ENCODE measurements around the gene TTLL3. TPM values are rescaled to one million over a fixed set of nuclear protein-coding genes. Genes with fewer than 3 reads are reported as not detected.

Gene TTLL3
- polyA plus RNA-seq, 3 donors, result 1.1 to 196 (median 1.8) TPM

DNA sequence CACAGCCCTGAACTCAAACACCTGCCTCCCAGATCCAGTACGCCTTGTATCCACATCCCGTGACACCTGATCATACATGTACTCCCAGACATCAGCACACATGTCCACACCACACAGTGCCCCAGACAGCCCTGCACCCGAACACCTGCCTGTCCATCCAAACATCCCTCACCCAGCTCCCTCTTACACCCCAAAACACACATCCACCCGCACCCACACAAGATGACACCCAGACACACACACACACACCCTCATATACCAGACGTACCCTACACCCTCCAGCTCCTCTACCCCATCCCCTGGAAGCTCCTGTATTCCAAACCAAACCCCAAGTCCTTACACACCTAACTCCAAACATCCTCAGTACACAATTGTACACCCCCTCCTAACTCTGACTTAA is 41.0 kb upstream of the TTLL3 start:
- Mint-ChIP-seq H3K27ac (peak overlapping the region in 5 of 7 donors; percentile 34 to 84 (median 74)), H3K4me1 (peaks cover 57% of the 10 kb centered on the region), H3K27me3 (ENCODE audit: low read depth in 3 of 3) (peaks cover 0 to 16% (median 12%) of the 10 kb centered on the region in 3 donors), H3K36me3 (peaks cover 20 to 35% of the 10 kb centered on the region in 2 donors), H3K4me3 (peak overlapping the region; percentile 89 to 95), H3K9me3 (peaks cover 0 to 1% (median 0%) of the 10 kb centered on the region in 7 donors)
- DNase-seq, result no peak
- WGBS (ENCODE audit: insufficient coverage), result 94% methylated on average over 5 of the region's 5 CpGs
- no peaks in the 10 kb centered on the region for H3K9me3 ChIP-seq (replicated peaks in 1 of 2; ENCODE audit: control insufficient read depth in 1 of 2, insufficient read depth in 1 of 2, low read length in 2 of 2)
- peak overlapping the region; percentile 90 for H2AFZ ChIP-seq (ENCODE audit: insufficient read depth, low read depth, low read length, poor library complexity, severe bottlenecking)
- H4K20me1 ChIP-seq (ENCODE audit: insufficient read depth, low read length), result peaks cover 6% of the 10 kb centered on the region
- peaks cover 44 to 51% of the 10 kb centered on the region in 2 donors for H3K4me1 ChIP-seq (ENCODE audit: control insufficient read depth in 1 of 2, insufficient read depth in 2 of 2, low read length in 2 of 2)
- TF ChIP-seq, protein P1, sequence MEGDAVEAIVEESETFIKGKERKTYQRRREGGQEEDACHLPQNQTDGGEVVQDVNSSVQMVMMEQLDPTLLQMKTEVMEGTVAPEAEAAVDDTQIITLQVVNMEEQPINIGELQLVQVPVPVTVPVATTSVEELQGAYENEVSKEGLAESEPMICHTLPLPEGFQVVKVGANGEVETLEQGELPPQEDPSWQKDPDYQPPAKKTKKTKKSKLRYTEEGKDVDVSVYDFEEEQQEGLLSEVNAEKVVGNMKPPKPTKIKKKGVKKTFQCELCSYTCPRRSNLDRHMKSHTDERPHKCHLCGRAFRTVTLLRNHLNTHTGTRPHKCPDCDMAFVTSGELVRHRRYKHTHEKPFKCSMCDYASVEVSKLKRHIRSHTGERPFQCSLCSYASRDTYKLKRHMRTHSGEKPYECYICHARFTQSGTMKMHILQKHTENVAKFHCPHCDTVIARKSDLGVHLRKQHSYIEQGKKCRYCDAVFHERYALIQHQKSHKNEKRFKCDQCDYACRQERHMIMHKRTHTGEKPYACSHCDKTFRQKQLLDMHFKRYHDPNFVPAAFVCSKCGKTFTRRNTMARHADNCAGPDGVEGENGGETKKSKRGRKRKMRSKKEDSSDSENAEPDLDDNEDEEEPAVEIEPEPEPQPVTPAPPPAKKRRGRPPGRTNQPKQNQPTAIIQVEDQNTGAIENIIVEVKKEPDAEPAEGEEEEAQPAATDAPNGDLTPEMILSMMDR (IDR thresholded peaks at IDR 0.05), result no peak
- no peaks in the 10 kb centered on the region for H3K27me3 ChIP-seq (ENCODE audit: control insufficient read depth in 2 of 2, insufficient read depth in 2 of 2, low read length in 2 of 2)
- H3K27ac ChIP-seq (ENCODE audit: low read depth in 1 of 2, low read length in 2 of 2), result peak overlapping the region in 1 of 2 donors; percentile 80
- intact Hi-C loops (cut with micrococcal nuclease), result no loop called here
- H3K79me2 ChIP-seq (ENCODE audit: insufficient read depth, low read length), result peaks cover 18% of the 10 kb centered on the region
- peak overlapping the region; percentile 83 for H3K9ac ChIP-seq (ENCODE audit: insufficient read depth, low read length, poor library complexity, severe bottlenecking)
- H3K4me2 ChIP-seq (replicated peaks; ENCODE audit: extremely low read depth, low read length, poor library complexity, severe bottlenecking), result peak overlapping the region; percentile 96
- peaks cover 14 to 23% of the 10 kb centered on the region in 2 donors for H3K36me3 ChIP-seq (replicated peaks in 1 of 2; ENCODE audit: control insufficient read depth in 1 of 2, insufficient read depth in 2 of 2, low read length in 2 of 2)
- peak overlapping the region; percentile 58 to 89 (median 81) for H3K4me3 ChIP-seq (replicated peaks in 1 of 3; ENCODE audit: low read depth in 2 of 3, low read length in 3 of 3)

DNA sequence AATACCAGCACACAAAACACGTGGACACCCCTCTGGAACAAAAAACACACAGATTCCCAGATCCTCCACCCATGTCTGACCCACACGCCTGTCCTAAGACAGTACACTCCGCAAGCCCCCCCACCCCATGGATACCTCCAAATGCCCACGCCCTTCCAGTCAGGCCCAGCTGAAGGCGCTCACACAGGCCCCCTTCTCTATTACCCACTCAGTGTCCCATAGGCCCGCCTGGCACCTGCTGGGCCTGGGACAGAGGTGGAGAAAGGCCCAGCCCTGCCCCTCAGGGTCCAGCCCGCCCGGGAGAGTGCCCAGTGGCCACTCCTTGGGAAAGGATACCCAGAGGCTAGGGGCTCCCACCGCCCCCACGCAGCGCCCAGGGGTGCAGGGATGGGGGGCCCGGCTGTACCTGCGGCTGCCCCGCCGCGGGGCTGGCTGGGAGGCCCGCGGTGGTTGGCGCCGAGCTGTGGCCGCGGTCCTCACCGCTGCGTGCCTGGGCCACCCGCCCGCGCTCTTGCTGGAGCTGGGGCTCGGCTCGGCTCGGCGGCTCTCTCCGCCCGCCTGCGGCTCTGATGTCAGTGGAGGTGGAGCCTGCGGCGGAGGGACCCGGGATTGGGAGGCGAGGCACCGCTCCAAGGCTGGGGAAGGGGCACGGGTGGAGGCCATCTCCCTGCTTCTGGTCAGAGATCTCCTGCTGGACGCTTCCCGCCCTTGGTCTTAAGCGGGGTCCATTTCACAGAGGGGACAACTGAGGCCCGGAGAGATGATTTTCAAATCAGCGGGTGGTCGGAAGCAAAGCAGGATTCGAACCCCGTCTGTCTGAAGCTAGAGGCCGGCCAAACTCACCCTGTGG is 40.4 kb upstream of the TTLL3 start, which contains the start of gene CAMK1:
CAMK1 (minus strand) TSS at position 522 of the 850 bp plus-strand sequence. CDS start 2,198 bp downstream, outside the sequence.
- TF ChIP-seq, protein P1 (IDR thresholded peaks at IDR 0.05), result no peak
- 14% methylated on average over 49 of the region's 49 CpGs for WGBS (ENCODE audit: insufficient coverage)
- peak within 1 kb of the TSS in 1 of 2 donors; percentile 80 for H3K27ac ChIP-seq (ENCODE audit: low read depth in 1 of 2, low read length in 2 of 2)

More for the DNA sequence above, 40.4 kb upstream of the TTLL3 start, which contains the start of gene CAMK1:
- H2AFZ ChIP-seq (ENCODE audit: insufficient read depth, low read depth, low read length, poor library complexity, severe bottlenecking), result peak within 1 kb of the TSS; percentile 90
- intact Hi-C loops (cut with micrococcal nuclease), result no loop called here
- peaks cover 18% of the 10 kb centered on the region for H3K79me2 ChIP-seq (ENCODE audit: insufficient read depth, low read length)
- peaks cover 57% of the 10 kb centered on the region for H3K4me1 Mint-ChIP-seq
- H3K27ac Mint-ChIP-seq, result peak within 1 kb of the TSS; percentile 57 to 84 (median 70)
- peaks cover 44 to 51% of the 10 kb centered on the region in 2 donors for H3K4me1 ChIP-seq (ENCODE audit: control insufficient read depth in 1 of 2, insufficient read depth in 2 of 2, low read length in 2 of 2)
- peaks cover 6% of the 10 kb centered on the region for H4K20me1 ChIP-seq (ENCODE audit: insufficient read depth, low read length)
- H3K4me2 ChIP-seq (replicated peaks; ENCODE audit: extremely low read depth, low read length, poor library complexity, severe bottlenecking), result peak within 1 kb of the TSS; percentile 96
- H3K27me3 ChIP-seq (ENCODE audit: control insufficient read depth in 2 of 2, insufficient read depth in 2 of 2, low read length in 2 of 2), result no peaks in the 10 kb centered on the region
- peak within 1 kb of the TSS; percentile 89 to 95 for H3K4me3 Mint-ChIP-seq
- no peaks in the 10 kb centered on the region for H3K9me3 ChIP-seq (replicated peaks in 1 of 2; ENCODE audit: control insufficient read depth in 1 of 2, insufficient read depth in 1 of 2, low read length in 2 of 2)
- DNase-seq, result peak; percentile 34 to 59 (median 50)
- peaks cover 0 to 1% (median 0%) of the 10 kb centered on the region in 7 donors for H3K9me3 Mint-ChIP-seq
- H3K9ac ChIP-seq (ENCODE audit: insufficient read depth, low read length, poor library complexity, severe bottlenecking), result peak within 1 kb of the TSS; percentile 83
- peaks cover 14 to 17% of the 10 kb centered on the region in 2 donors for H3K36me3 ChIP-seq (replicated peaks in 1 of 2; ENCODE audit: control insufficient read depth in 1 of 2, insufficient read depth in 2 of 2, low read length in 2 of 2)
- peaks cover 18 to 28% of the 10 kb centered on the region in 2 donors for H3K36me3 Mint-ChIP-seq
- H3K27me3 Mint-ChIP-seq (ENCODE audit: low read depth in 3 of 3), result peaks cover 0 to 17% (median 12%) of the 10 kb centered on the region in 3 donors
- H3K4me3 ChIP-seq (replicated peaks in 1 of 3; ENCODE audit: low read depth in 2 of 3, low read length in 3 of 3), result peak within 1 kb of the TSS; percentile 58 to 89 (median 81)

Measured in CD14-positive monocyte (primary cell).